Measurements from ENCODE around the gene KRT32.

The KRT32 gene

GRCh38 chr17:41466988-41467387 is at the start of gene KRT32:
Gene KRT32 (minus strand): TSS chr17:41467386. CDS start chr17:41467325, 61 bp downstream.
- DNase-seq = no peak

DNA sequence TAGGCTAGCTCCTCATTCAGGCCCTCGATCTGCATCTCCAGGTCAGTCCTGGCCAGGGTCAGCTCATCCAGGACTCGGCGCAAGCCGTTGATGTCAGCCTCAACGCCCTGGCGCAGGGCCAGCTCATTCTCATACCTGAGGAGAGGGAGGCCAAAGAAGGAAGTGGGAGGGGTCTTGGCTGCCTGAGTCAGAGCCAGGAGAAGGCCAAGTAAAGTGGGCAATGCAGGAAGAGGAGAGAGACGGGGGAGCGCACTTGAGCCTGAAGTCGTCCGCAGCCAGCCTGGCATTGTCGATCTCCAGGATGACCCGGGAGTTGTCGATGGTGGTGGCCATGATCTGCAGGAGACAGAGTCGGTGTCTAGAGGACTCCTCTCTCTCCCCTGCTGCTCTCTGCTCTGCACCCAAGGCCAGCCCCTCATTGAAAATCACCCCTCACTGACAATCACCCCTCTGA is 49.7 kb upstream of the KRT32 start:
- no peak for DNase-seq

- no peak for DNase-seq
Measured at GRCh38 chr17:41516147-41516829, 49.1 kb upstream of the KRT32 start.

- no peak for DNase-seq
Measured at GRCh38 chr17:41513168-41513547, 46.0 kb upstream of the KRT32 start.

GRCh38 chr17:41512546-41513167 is 45.5 kb upstream of the KRT32 start:
- no peak for DNase-seq

DNA sequence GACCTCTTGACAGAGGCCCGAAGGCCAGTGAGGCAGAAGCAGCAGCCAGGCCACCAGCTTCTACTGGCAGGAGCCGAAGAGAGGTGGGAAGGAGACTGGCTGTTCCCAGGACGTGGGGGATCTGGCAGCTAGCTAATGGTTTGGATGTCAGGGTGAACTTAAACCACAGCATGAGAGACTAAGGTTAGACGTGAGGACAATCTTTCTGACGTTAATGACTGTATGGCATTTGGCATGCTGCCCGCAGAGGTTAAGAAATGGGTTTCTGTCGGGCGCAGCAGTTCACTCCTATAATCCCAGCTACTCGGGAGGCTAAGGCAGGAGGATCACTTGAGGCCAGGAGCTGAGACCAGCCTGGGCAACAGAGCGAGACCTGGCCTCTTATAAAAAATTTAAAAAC is 44.5 kb upstream of the KRT32 start:
- DNase-seq = no peak

DNA sequence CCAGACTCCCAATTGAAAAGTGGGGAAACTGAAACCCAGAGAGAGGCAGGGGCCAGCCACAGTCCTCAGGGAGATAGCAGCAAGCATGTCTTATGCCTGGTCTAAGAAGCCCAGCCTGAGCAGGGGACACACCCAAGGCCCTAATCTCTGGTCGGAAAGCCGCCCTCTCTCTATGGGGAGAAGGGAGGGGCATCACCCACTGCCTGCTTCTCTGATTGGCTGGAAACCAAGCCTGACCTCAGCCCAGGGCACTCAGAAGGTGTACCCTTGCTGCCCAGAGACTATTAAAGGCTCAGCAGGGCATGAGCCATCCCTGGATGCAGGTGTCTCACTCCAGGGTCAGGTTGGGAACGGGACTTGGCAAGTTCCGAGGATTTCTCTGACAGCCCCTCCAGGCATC is 43.9 kb upstream of the KRT32 start:
- no peak for DNase-seq

GRCh38 chr17:41510251-41511065 is 43.3 kb upstream of the KRT32 start:
- no peak for DNase-seq

- no peak for DNase-seq
Measured at GRCh38 chr17:41507315-41507880, 40.2 kb upstream of the KRT32 start.

- no peak for DNase-seq
Measured at GRCh38 chr17:41505809-41506767, 38.9 kb upstream of the KRT32 start.

DNA sequence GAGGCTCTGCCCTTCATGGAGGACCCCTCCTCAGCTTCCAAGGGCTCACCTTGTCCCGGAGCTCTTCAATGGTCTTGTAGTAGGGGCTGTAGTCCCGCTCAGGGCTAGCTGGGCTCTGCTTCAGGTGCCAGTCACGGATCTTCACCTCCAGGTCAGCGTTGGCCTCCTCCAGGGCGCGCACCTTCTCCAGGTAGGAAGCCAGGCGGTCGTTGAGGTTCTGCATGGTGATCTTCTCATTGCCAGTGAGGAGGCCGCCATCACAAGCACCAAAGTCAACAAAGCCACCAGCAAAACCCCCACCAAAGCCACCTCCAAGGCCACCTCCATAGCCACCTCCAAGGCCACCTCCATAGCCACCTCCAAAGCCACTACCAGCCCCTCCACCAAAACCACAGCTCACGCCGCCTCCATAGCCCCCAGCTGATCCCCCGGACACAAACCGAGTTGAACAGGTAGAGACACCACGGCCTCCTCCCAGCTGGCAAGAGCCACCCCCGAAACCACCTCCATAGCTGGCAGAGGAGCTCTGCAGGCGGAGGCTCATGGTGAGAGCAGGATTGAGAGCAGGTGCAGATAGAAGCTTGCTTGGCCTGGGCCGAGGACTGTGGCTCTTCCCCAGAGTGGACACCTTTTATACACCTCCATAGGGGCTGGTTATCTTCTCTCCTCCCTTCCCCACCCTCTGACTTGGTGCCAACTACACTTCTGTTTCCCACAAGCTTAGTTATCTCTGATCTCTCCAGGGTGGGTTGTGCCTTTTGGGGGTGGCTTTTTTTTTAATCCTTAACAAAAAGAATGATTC is 38.0 kb upstream of the KRT32 start, which contains the start of gene KRT13:
Gene KRT13 (minus strand): TSS at position 606 of the 802 bp plus-strand sequence. CDS start 62 bp downstream, at position 544.
- DNase-seq = no peak

DNA sequence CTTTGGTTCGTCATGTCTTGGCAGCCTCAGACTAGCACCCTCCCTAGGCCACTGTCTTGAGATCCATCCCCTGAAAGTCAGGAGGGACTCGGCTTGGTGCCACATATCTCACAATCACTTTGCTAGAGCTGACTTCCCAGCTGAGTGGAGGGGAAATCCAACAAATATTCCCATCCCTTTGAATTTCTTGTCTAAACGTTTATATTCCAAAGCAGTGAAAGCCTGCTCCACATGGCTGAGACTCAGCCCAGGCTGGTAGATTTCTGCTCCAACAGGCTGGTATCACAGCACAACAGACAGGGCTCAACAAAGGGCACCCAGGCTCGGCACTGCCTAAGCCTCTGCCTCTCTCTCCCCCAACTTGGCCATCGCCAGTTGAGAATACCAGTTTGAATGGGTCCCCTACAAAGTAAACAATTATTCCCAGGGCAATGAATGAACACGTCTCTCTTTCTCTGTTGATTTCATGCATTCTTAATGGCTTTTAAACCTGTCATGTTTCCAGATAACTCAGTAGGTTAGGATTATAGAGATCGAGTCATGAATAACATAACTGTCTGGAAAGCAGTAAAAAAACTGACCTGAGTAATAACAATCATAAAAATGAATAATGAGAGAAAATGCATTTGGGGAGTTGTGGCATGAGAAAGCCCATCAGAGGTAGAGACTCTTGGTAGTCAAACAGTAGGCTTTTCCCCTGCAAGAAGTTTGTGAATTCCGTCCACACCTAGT is 37.2 kb upstream of the KRT32 start:
- DNase-seq = no peak

DNA sequence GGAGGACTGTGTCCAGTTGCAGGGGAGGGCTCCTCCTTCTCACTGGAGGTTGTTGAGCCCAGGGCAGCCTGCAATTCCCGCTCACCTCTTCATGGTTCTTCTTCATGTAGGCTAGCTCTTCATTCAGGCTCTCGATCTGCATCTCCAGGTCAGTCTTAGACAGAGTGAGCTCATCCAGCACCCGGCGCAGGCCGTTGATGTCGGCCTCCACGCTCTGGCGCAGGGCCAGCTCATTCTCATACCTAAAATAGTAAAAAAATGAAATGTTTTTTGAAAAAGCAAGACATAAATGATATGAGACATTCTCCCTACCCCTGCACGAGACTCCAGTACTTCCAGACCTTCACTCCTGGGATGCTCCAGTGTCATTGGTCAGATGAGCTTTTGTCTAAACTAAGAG is 36.0 kb upstream of the KRT32 start:
- DNase-seq = no peak

DNA sequence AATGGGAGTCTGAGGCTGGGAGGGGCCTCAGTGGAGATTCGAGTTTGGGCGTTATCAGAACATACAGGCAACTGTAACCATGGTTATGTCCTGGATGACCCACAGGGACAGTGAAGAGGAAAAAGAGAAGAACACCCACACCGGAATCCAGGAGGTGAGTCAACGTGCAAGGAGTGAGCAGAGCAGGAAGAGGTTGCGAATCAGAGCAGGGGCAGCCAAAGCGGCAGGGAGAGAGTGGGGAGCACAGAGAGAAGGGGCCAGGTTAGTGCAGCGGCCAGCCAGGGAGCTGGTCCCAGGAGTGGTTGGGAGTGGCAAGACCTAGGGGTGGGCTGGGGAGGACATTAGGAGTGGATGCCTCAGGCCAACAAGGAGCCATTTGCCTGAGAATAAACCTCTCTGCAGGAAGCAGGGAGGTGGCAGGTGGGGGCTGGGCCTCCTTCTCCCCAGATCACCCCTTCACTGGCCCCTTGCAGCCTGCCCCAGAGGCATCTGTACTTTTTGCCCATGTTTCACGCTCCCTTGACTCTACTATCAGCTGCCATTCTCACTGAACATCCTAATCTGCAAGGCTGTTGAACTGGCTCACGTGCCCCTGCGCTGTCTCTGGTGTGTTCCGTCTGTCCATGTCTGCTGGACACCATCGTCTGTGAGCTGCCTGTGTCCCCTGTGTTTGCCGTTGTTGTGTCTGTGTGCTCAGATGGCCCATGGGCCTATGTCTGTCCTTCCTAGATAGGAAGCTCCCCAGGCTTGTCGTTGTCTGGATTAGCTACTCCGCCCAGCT is 33.1 kb upstream of the KRT32 start:
- DNase-seq = no peak

DNA sequence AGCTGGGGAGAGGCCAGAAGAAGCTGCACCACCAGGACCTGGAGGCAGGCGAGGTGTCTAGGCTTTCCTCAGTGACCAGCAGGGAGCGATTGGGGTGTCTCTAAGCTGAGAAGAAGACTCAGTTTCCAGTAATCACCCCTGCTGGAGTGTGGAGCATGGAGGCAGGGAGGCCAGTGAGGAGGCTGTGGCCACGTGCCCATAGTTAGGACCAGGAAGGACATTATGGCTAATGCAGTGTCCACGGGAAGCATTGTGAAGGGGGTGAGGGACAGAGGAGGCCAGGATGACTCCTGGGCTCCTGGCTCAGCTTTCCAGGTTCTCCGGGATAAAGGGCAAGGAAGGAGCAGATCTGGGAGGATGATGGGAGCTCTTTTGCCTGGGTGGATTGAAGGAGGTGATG is 32.5 kb upstream of the KRT32 start:
- no peak for DNase-seq

DNA sequence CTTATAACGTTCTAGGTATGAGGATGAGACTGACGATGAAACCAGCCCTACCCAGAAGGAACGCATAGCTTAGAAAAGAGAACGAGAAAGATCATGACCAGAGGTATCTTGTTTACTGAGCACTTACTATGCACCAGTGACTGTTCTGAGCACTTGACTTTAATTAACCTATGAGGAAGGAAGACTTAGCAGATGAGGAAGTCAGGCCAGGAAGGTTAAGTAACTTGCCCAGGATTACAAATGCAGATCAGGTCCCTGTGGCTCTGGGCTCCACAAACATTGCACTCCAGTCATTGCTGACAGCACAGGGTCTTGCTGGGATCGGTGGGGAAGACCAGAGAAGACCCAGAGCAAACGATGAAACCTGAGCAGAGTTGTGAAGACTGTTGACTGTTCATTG is 31.1 kb upstream of the KRT32 start:
- DNase-seq = no peak

GRCh38 chr17:41496803-41497484 is 29.8 kb upstream of the KRT32 start:
- DNase-seq = no peak

DNA sequence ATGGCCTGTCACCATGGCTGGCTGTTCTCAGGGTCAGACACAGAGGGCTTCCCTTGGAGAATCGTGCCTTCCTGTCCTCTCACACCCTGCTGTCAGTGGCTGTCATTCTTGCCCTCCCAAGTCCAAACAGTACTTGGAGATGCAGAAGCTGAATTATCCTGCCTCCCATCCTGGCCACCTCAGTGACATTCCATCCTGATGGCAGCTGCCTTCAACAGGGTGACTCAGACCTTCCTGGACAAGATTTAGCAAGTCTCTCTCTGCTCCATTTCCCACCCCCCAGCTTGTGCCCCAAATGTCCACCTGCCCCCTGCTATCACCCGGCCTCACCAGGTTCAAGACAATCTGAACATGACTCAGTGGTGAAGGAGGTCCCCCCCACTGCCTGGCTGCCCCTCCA is 27.3 kb upstream of the KRT32 start:
- DNase-seq = no peak

- no peak for DNase-seq
Measured at GRCh38 chr17:41492771-41493170, 25.6 kb upstream of the KRT32 start.

Measured in cortex of kidney (tissue), 1 donor.